CD8-positive, alpha-beta memory T cell (primary cell): ENCODE results near the gene ASB11. TPM values are rescaled to one million over a fixed set of nuclear protein-coding genes. Genes with fewer than 3 reads are reported as not detected.

Experiments used
- CTCF ChIA-PET: fragments of 350-600 bp; sonication (Branson Sonifier 250); formaldehyde crosslinking; loops from one replicate; lab custom pipeline; 2021; ENCODE audit warnings: antibody characterized with exemption; lab: Charles Lee
- POLR2A ChIA-PET: fragments of 350-600 bp; sonication (Branson Sonifier 250); formaldehyde crosslinking; loops from one replicate; lab custom pipeline; 2021; ENCODE audit warnings: antibody characterized with exemption; lab: Charles Lee
- DNase-seq, 5 donors: peaks; one replicate each; pipeline versions ENCODE4 v3.0.0 to v3.0.0-alpha.2; 2020 to 2022; ENCODE audit warnings: mixed read lengths in 1 of 5
- H3K27ac ChIP-seq: one replicate; pipeline ENCODE4 v1.7.0; 2013; ENCODE audit warnings: low read depth, mild to moderate bottlenecking, low read length, moderate library complexity
- H3K27me3 ChIP-seq: 2 replicates; pipeline ENCODE4 v1.7.0; 2013; ENCODE audit warnings: low read length, mild to moderate bottlenecking; ENCODE audit not compliant: insufficient read depth, poor library complexity, severe bottlenecking
- H3K36me3 ChIP-seq: 2 replicates; pipeline ENCODE4 v1.7.0; 2013; ENCODE audit warnings: mild to moderate bottlenecking, low read length, moderate library complexity; ENCODE audit not compliant: insufficient read depth
- H3K4me1 ChIP-seq: 2 replicates; pipeline ENCODE4 v1.7.0; 2013; ENCODE audit warnings: mild to moderate bottlenecking, low read length, moderate library complexity; ENCODE audit not compliant: insufficient read depth
- H3K4me3 ChIP-seq: 2 replicates; pipeline ENCODE4 v1.7.0; 2013; ENCODE audit warnings: mild to moderate bottlenecking, low read length
- H3K9me3 ChIP-seq: 2 replicates; pipeline ENCODE4 v1.7.0; 2013; ENCODE audit warnings: mild to moderate bottlenecking, low read length
- H3K27ac Mint-ChIP-seq, 8 donors: one replicate each; pipeline ENCODE4 v1.8.0; 2020 to 2021; ENCODE audit warnings: mixed read lengths in 8 of 8, mild to moderate bottlenecking in 6 of 8, inconsistent platforms in 3 of 8, moderate library complexity in 3 of 8
- H3K27me3 Mint-ChIP-seq, 2 donors: one replicate each; pipeline ENCODE4 v1.8.0; 2020 to 2021; ENCODE audit warnings: mixed read lengths in 2 of 2, mild to moderate bottlenecking in 1 of 2, moderate library complexity in 1 of 2
- H3K36me3 Mint-ChIP-seq, 3 donors: one replicate each; pipeline ENCODE4 v1.8.0; 2020 to 2021; ENCODE audit warnings: mixed read lengths in 3 of 3, inconsistent platforms in 1 of 3, mild to moderate bottlenecking in 1 of 3
- H3K4me1 Mint-ChIP-seq, 3 donors: one replicate each; pipeline ENCODE4 v1.8.0; 2020 to 2021; ENCODE audit warnings: mixed read lengths in 3 of 3, inconsistent platforms in 1 of 3, mild to moderate bottlenecking in 1 of 3
- H3K4me3 Mint-ChIP-seq, 7 donors: one replicate each; pipeline ENCODE4 v1.8.0; 2020 to 2021; ENCODE audit warnings: mixed read lengths in 7 of 7, mild to moderate bottlenecking in 6 of 7, moderate library complexity in 4 of 7, inconsistent platforms in 2 of 7
- H3K9me3 Mint-ChIP-seq, 5 donors: one replicate each; pipeline ENCODE4 v1.8.0; 2020 to 2022; ENCODE audit warnings: mixed read lengths in 5 of 5, mild to moderate bottlenecking in 3 of 5, moderate library complexity in 2 of 5, inconsistent platforms in 1 of 5
- polyA plus RNA-seq: library from polyadenylated mRNA; unstranded; fragments of 300-500 nt; fragmentation: Illumina TruSeq; gene quantifications from one replicate; pipeline ENCODE4 v1.2.3, GENCODE V29; 2021
- total RNA-seq, 2 experiments: library from RNA; stranded (reverse); gene quantifications; one replicate each; pipeline ENCODE4 v1.2.3, GENCODE V29; 2021

Gene ASB11
- total RNA-seq (not detected), polyA plus RNA-seq (not detected)

DNA sequence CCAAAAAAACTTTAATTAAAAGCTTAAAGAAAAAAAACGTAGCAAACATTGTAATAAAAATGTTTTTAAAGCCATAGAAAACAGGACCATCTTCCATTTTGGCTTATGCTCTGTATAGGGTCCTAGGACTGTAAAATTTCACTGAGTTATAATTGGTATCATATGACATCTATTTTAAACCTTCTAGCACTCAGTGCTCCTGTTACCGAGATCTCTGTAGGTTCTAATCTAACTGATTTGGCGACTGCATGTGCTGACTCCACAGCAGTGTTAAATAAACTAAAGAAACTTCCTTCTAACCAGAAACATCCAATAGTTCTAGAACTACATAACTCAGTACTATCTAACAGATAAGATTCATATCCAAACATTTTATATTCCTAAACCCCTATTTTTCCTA lies at the start of gene ASB11:
Gene ASB11, minus strand, starts transcription at position 132 of the 400 bp plus-strand sequence. Its CDS starts 35 bp downstream, at position 97.
- Mint-ChIP-seq H3K36me3 (peaks cover 0 to 11% (median 1%) of the 10 kb centered on the region in 3 donors), H3K27ac (no peak within 1 kb of the TSS), H3K9me3 (no peaks in the 10 kb centered on the region), H3K4me1 (no peaks in the 10 kb centered on the region), H3K4me3 (no peak within 1 kb of the TSS), H3K27me3 (peaks cover 0 to 6% of the 10 kb centered on the region in 2 donors)
- no peaks in the 10 kb centered on the region for H3K9me3 ChIP-seq
- H3K27me3 ChIP-seq: no peaks in the 10 kb centered on the region
- no peaks in the 10 kb centered on the region for H3K36me3 ChIP-seq
- DNase-seq: no peak
- CTCF ChIA-PET: no interaction called here
- H3K4me3 ChIP-seq: no peak within 1 kb of the TSS
- no peaks in the 10 kb centered on the region for H3K4me1 ChIP-seq
- POLR2A ChIA-PET: no interaction called here
- no peak within 1 kb of the TSS for H3K27ac ChIP-seq

- H3K27ac Mint-ChIP-seq: no peak overlapping the region
- no peaks in the 10 kb centered on the region for H3K36me3 ChIP-seq
- H3K4me3 Mint-ChIP-seq: no peak overlapping the region
- H3K27ac ChIP-seq: no peak overlapping the region
- no peaks in the 10 kb centered on the region for H3K9me3 ChIP-seq
- no peaks in the 10 kb centered on the region for H3K4me1 ChIP-seq
- no peaks in the 10 kb centered on the region for H3K27me3 ChIP-seq
- no peaks in the 10 kb centered on the region for H3K36me3 Mint-ChIP-seq
- CTCF ChIA-PET: no interaction called here
- no peak for DNase-seq
- H3K4me3 ChIP-seq: no peak overlapping the region
- peaks cover 10 to 13% of the 10 kb centered on the region in 2 donors for H3K27me3 Mint-ChIP-seq
- POLR2A ChIA-PET: no interaction called here
- no peaks in the 10 kb centered on the region for H3K9me3 Mint-ChIP-seq
- H3K4me1 Mint-ChIP-seq: no peaks in the 10 kb centered on the region
These were observed 44.3 kb upstream of the ASB11 start for GRCh38 chrX:15359701-15360100.

- H3K27ac ChIP-seq: no peak overlapping the region
- ChIA-PET CTCF (no interaction called here), POLR2A (no interaction called here)
- H3K4me3 ChIP-seq: no peak overlapping the region
- H3K36me3 ChIP-seq: no peaks in the 10 kb centered on the region
- no peaks in the 10 kb centered on the region for H3K4me1 ChIP-seq
- Mint-ChIP-seq H3K27ac (no peak overlapping the region), H3K36me3 (no peaks in the 10 kb centered on the region), H3K27me3 (peaks cover 7 to 9% of the 10 kb centered on the region in 2 donors), H3K9me3 (no peaks in the 10 kb centered on the region), H3K4me1 (no peaks in the 10 kb centered on the region), H3K4me3 (no peak overlapping the region)
- no peak for DNase-seq
- no peaks in the 10 kb centered on the region for H3K27me3 ChIP-seq
- H3K9me3 ChIP-seq: no peaks in the 10 kb centered on the region
These were observed 43.1 kb upstream of the ASB11 start for GRCh38 chrX:15358533-15358932.

DNA sequence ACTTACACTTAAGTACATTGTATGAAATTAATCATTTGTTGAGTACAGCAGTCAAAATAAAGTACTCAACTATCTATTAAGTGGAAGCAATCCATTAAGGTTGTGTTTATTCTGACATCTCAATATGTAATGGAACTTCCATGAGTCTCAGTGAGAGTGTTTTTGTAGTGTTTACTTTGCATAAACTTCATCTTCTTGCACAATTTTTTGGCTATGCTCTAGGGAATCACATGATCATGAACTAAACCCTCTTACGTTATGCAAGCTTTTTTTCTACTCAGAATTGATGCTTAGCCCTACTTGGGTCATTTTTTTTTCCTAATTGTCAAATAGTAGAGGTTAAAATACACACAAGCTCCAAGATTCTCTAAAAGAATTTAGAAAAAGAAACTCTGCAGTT lies 41.0 kb upstream of the ASB11 start:
- H3K27ac Mint-ChIP-seq: no peak overlapping the region
- Histone ChIP-seq H3K4me1 (no peaks in the 10 kb centered on the region), H3K36me3 (no peaks in the 10 kb centered on the region), H3K4me3 (no peak overlapping the region), H3K27me3 (no peaks in the 10 kb centered on the region), H3K9me3 (no peaks in the 10 kb centered on the region), H3K27ac (no peak overlapping the region)
- H3K36me3 Mint-ChIP-seq: no peaks in the 10 kb centered on the region
- no peak for DNase-seq
- H3K27me3 Mint-ChIP-seq: peaks cover 4 to 10% of the 10 kb centered on the region in 2 donors
- no peak overlapping the region for H3K4me3 Mint-ChIP-seq
- CTCF ChIA-PET: no interaction called here
- no peaks in the 10 kb centered on the region for H3K4me1 Mint-ChIP-seq
- POLR2A ChIA-PET: no interaction called here
- H3K9me3 Mint-ChIP-seq: no peaks in the 10 kb centered on the region

- POLR2A ChIA-PET: interaction anchor here (0.6 kb wide), 1 partner anchor 16 kb away, joined by 7 read pairs; no protein-coding TSS in a partner anchor
- Mint-ChIP-seq H3K9me3 (no peaks in the 10 kb centered on the region), H3K4me3 (peak overlapping the region in 1 of 7 donors; percentile 45), H3K4me1 (no peaks in the 10 kb centered on the region), H3K36me3 (no peaks in the 10 kb centered on the region), H3K27me3 (peaks cover 2 to 3% of the 10 kb centered on the region in 2 donors), H3K27ac (no peak overlapping the region)
- no peak overlapping the region for H3K27ac ChIP-seq
- CTCF ChIA-PET: no interaction called here
- DNase-seq: no peak
- no peaks in the 10 kb centered on the region for H3K27me3 ChIP-seq
- H3K4me3 ChIP-seq: no peak overlapping the region
- no peaks in the 10 kb centered on the region for H3K36me3 ChIP-seq
- no peaks in the 10 kb centered on the region for H3K4me1 ChIP-seq
- H3K9me3 ChIP-seq: no peaks in the 10 kb centered on the region
These were observed 35.0 kb upstream of the ASB11 start for GRCh38 chrX:15350329-15350996.

DNA sequence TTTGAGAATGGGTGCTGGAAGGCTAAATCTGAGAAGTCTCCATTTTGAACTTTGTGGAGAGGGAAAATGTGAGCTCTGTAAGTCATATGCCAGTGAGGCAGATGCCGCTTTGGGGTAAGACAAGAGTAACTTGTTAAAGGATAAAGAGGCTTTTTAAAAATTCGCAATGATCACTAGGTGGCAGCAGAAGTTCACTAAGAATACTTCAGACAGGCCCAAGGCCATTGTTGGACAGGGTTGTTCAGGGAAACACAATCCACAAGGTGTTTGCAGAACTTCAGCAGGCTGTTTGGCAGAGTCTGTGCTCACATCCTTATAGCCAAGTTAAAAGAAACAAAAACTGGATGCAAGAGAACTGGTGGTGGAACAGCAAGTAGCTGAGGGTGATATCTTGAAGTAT lies 33.6 kb upstream of the ASB11 start:
- no peak overlapping the region for H3K27ac ChIP-seq
- DNase-seq: peak in 2 of 5 donors; percentile 2 to 3
- peaks cover 5 to 7% of the 10 kb centered on the region in 2 donors for H3K27me3 Mint-ChIP-seq
- ChIA-PET POLR2A (no interaction called here), CTCF (interaction anchor here (0.8 to 0.9 kb wide), 2 partner anchors 119 to 1347 kb away, joined by 3 to 4 read pairs; no protein-coding TSS in a partner anchor)
- no peaks in the 10 kb centered on the region for H3K4me1 ChIP-seq
- H3K4me1 Mint-ChIP-seq: no peaks in the 10 kb centered on the region
- no peak overlapping the region for H3K27ac Mint-ChIP-seq
- H3K36me3 ChIP-seq: no peaks in the 10 kb centered on the region
- H3K9me3 ChIP-seq: no peaks in the 10 kb centered on the region
- no peaks in the 10 kb centered on the region for H3K9me3 Mint-ChIP-seq
- H3K27me3 ChIP-seq: no peaks in the 10 kb centered on the region
- no peak overlapping the region for H3K4me3 Mint-ChIP-seq
- H3K36me3 Mint-ChIP-seq: no peaks in the 10 kb centered on the region
- no peak overlapping the region for H3K4me3 ChIP-seq

GRCh38 chrX:15345976-15346375 lies 30.5 kb upstream of the ASB11 start:
- POLR2A ChIA-PET: no interaction called here

DNA sequence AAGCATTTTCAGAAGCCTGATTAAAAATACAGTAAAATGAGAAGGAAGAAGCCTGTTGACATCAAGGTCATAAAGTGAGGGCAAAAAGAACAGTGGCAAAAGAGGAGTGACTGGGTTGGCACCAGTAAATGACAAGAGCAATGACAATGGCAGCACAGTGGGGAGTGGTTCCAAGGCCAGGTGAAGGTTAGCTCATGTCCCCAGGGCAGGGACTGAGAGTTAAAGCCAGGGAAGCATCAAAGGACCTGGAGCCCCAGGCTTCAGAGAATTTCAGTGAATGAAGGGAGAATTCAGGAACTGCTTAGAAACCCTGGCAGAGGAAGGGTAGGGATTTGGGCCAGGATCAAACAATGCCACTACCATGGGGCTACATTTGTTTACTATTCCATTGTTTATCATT lies 28.7 kb upstream of the ASB11 start:
- POLR2A ChIA-PET: no interaction called here
- H3K4me3 Mint-ChIP-seq: no peak overlapping the region
- H3K27ac ChIP-seq: no peak overlapping the region

More at GRCh38 chrX:15345976-15346375, 30.5 kb upstream of the ASB11 start:
- no peak overlapping the region for H3K4me3 ChIP-seq
- H3K36me3 Mint-ChIP-seq: no peaks in the 10 kb centered on the region
- H3K4me3 Mint-ChIP-seq: no peak overlapping the region
- no peaks in the 10 kb centered on the region for H3K36me3 ChIP-seq
- H3K27ac ChIP-seq: no peak overlapping the region
- H3K9me3 Mint-ChIP-seq: no peaks in the 10 kb centered on the region
- no peak for DNase-seq
- H3K27me3 Mint-ChIP-seq: peaks cover 7 to 27% of the 10 kb centered on the region in 2 donors
- H3K4me1 Mint-ChIP-seq: no peaks in the 10 kb centered on the region
- CTCF ChIA-PET: no interaction called here
- H3K9me3 ChIP-seq: no peaks in the 10 kb centered on the region
- no peak overlapping the region for H3K27ac Mint-ChIP-seq
- no peaks in the 10 kb centered on the region for H3K4me1 ChIP-seq
- H3K27me3 ChIP-seq: no peaks in the 10 kb centered on the region

More for the DNA sequence above, 28.7 kb upstream of the ASB11 start:
- Mint-ChIP-seq H3K27ac (no peak overlapping the region), H3K27me3 (peaks cover 11 to 34% of the 10 kb centered on the region in 2 donors), H3K4me1 (no peaks in the 10 kb centered on the region), H3K36me3 (no peaks in the 10 kb centered on the region), H3K9me3 (no peaks in the 10 kb centered on the region)
- no peaks in the 10 kb centered on the region for H3K27me3 ChIP-seq
- no peaks in the 10 kb centered on the region for H3K9me3 ChIP-seq
- no peaks in the 10 kb centered on the region for H3K36me3 ChIP-seq
- no peak overlapping the region for H3K4me3 ChIP-seq
- CTCF ChIA-PET: no interaction called here
- no peak for DNase-seq
- H3K4me1 ChIP-seq: no peaks in the 10 kb centered on the region
